IMR-90 (cell line): ENCODE data around the gene FNDC3A. TPM values are rescaled to one million over a fixed set of nuclear protein-coding genes. Genes with fewer than 3 reads are reported as not detected.

Experiments
- ATAC-seq: fragments of 200-7000 bp; cut with Tn5 transposase; 2 replicates; pipeline ENCODE4 v1.9.1; 2020; ENCODE audit warnings: low read depth, mild to moderate bottlenecking, moderate library complexity
- BruUV-seq: library from RNA; stranded (reverse); fragments of 400-500 nt; replicated peaks from 2 replicates; lab custom pipeline; 2021; lab: Mats Ljungman, UMichigan
- CTCF ChIA-PET: fragments of 300-600 bp; formaldehyde crosslinking; extraction: SDS; loops from one replicate; lab custom pipeline; 2021; ENCODE audit warnings: antibody characterized with exemption; lab: Yijun Ruan, JAX
- POLR2A ChIA-PET: fragments of 300-600 bp; sonication (Branson Sonifier 250); formaldehyde crosslinking; loops from one replicate; lab custom pipeline; 2022; ENCODE audit warnings: antibody characterized with exemption; ENCODE audit not compliant: unreplicated experiment; lab: Charles Lee
- DNase-seq: peaks from one replicate; pipeline ENCODE4 v3.0.0; 2013
- H2AFZ ChIP-seq: replicated peaks from 2 replicates; pipeline ENCODE3; 2013; ENCODE audit warnings: low read length, mild to moderate bottlenecking; ENCODE audit not compliant: poor library complexity
- H2AK5ac ChIP-seq: 2 replicates; pipeline ENCODE4 v1.6.1; 2013; ENCODE audit warnings: low read depth, low read length, inconsistent platforms
- H2AK9ac ChIP-seq: replicated peaks from 2 replicates; pipeline ENCODE3; 2013; ENCODE audit warnings: mild to moderate bottlenecking, low read depth, low read length, moderate library complexity; ENCODE audit not compliant: poor library complexity
- H2BK120ac ChIP-seq: 2 replicates; pipeline ENCODE4 v1.6.1; 2013; ENCODE audit warnings: low read depth, low read length, inconsistent platforms
- H2BK15ac ChIP-seq: 3 replicates; pipeline ENCODE4 v1.6.1; 2013; ENCODE audit warnings: low read depth, low read length, inconsistent platforms
- H2BK20ac ChIP-seq: 2 replicates; pipeline ENCODE4 v1.6.1; 2013; ENCODE audit warnings: low read depth, mild to moderate bottlenecking, inconsistent platforms, low read length, moderate library complexity
- H2BK5ac ChIP-seq: 2 replicates; pipeline ENCODE4 v1.6.1; 2013; ENCODE audit warnings: mild to moderate bottlenecking, low read depth, low read length, inconsistent platforms; ENCODE audit not compliant: poor library complexity, severe bottlenecking
- H3K14ac ChIP-seq: replicated peaks from 2 replicates; pipeline ENCODE4 v1.6.1; 2013; ENCODE audit warnings: low read depth, low read length, inconsistent platforms
- H3K18ac ChIP-seq: 2 replicates; pipeline ENCODE4 v1.6.1; 2013; ENCODE audit warnings: low read depth, low read length, control low read depth
- H3K23ac ChIP-seq: 2 replicates; pipeline ENCODE4 v1.6.1; 2013; ENCODE audit warnings: low read depth, low read length, inconsistent platforms
- H3K27ac ChIP-seq: 2 replicates; pipeline ENCODE4 v1.5.1; 2013; ENCODE audit warnings: mild to moderate bottlenecking, control low read depth, low read length; ENCODE audit not compliant: insufficient read depth
- H3K27me3 ChIP-seq: 2 replicates; pipeline ENCODE4 v1.6.1; 2013; ENCODE audit warnings: low read length; ENCODE audit not compliant: control insufficient read depth, insufficient read depth
- H3K36me3 ChIP-seq: 2 replicates; pipeline ENCODE4 v1.6.1; 2013; ENCODE audit warnings: low read length, mixed read lengths; ENCODE audit not compliant: control insufficient read depth, insufficient read depth
- H3K4ac ChIP-seq: 2 replicates; pipeline ENCODE4 v1.6.1; 2013; ENCODE audit warnings: low read depth, low read length, inconsistent platforms
- H3K4me1 ChIP-seq: 2 replicates; pipeline ENCODE4 v1.6.1; 2013; ENCODE audit warnings: low read length, mixed read lengths; ENCODE audit not compliant: control insufficient read depth, insufficient read depth
- H3K4me2 ChIP-seq: 2 replicates; pipeline ENCODE4 v1.6.1; 2013; ENCODE audit warnings: low read depth, mild to moderate bottlenecking, control low read depth, low read length, moderate library complexity
- H3K4me3 ChIP-seq: 2 replicates; pipeline ENCODE4 v1.5.1; 2013; ENCODE audit warnings: low read depth, mild to moderate bottlenecking, control low read depth, low read length, moderate library complexity; ENCODE audit not compliant: insufficient read depth
- H3K56ac ChIP-seq: 2 replicates; pipeline ENCODE4 v1.6.1; 2013; ENCODE audit warnings: low read length, inconsistent platforms; ENCODE audit not compliant: insufficient read depth; ENCODE audit errors: extremely low read depth
- H3K79me1 ChIP-seq, 2 experiments: 2 replicates each; pipeline ENCODE4 v1.6.1; 2013; ENCODE audit warnings: low read length in 2 of 2, inconsistent platforms in 1 of 2, low read depth in 1 of 2
- H3K9ac ChIP-seq: 2 replicates; pipeline ENCODE4 v1.6.1; 2013; ENCODE audit warnings: low read depth, low read length, control low read depth
- H3K9me1 ChIP-seq: 2 replicates; pipeline ENCODE4 v1.6.1; 2013; ENCODE audit warnings: low read length, inconsistent platforms; ENCODE audit not compliant: insufficient read depth
- H3K9me3 ChIP-seq: 2 replicates; pipeline ENCODE4 v1.6.1; 2013; ENCODE audit warnings: low read length; ENCODE audit not compliant: control insufficient read depth, insufficient read depth
- H4K20me1 ChIP-seq: 2 replicates; pipeline ENCODE4 v1.6.1; 2013; ENCODE audit warnings: low read length, inconsistent platforms; ENCODE audit not compliant: insufficient read depth
- H4K5ac ChIP-seq: 2 replicates; pipeline ENCODE4 v1.6.1; 2013; ENCODE audit warnings: mild to moderate bottlenecking, low read depth, low read length, control low read depth
- H4K8ac ChIP-seq, 2 experiments: 2 replicates each; pipeline ENCODE4 v1.6.1; 2013; ENCODE audit warnings: low read depth in 2 of 2, low read length in 2 of 2, control low read depth in 1 of 2, inconsistent platforms in 1 of 2
- H4K91ac ChIP-seq: 2 replicates; pipeline ENCODE4 v1.6.1; 2013; ENCODE audit warnings: low read depth, low read length, inconsistent platforms; ENCODE audit not compliant: insufficient read depth
- FOS ChIP-seq: fragments of 150-350 bp; IDR thresholded peaks from 2 replicates; pipeline ENCODE4 v1.6.1; 2016; ENCODE audit warnings: low read depth, low read length
- RCOR1 ChIP-seq: IDR thresholded peaks from 2 replicates; pipeline ENCODE4 v1.6.1; 2012; ENCODE audit warnings: mild to moderate bottlenecking, low read length, improper control_type of control experiment; ENCODE audit not compliant: insufficient replicate concordance
- WGBS, 2 experiments: methylation state at CpG; one replicate each; pipeline versions ENCODE4 v1.1.5 to v1.1.7; 2013; ENCODE audit warnings: missing lambda C conversion rate in 2 of 2; ENCODE audit not compliant: insufficient read length in 1 of 2; ENCODE audit errors: extremely low coverage in 2 of 2; 5-methylcytosine and 5-hydroxymethylcytosine counted together
- dilution Hi-C: fragments of 300-500 bp; cut with HindIII; formaldehyde crosslinking; loops from one replicate; pipeline ENCODE4 v1.14.3; 2018; ENCODE audit warnings: low sequenced_read_pairs; ENCODE audit not compliant: unreplicated experiment
- in situ Hi-C: fragments of 300-500 bp; cut with MboI; formaldehyde crosslinking; loops from 3 replicates; pipeline ENCODE4 v1.14.3; 2019; ENCODE audit warnings: low sequenced_read_pairs, inconsistent platforms, mixed read lengths
- intact Hi-C: fragments of 100-400 bp; cut with micrococcal nuclease; formaldehyde crosslinking; loops from 2 replicates; pipeline ENCODE4 v1.10.0; 2022
- polyA plus RNA-seq, 3 experiments: library from polyadenylated mRNA; depleted of rRNA; stranded (reverse); fragments of >200 nt; gene quantifications; 2 replicates each; pipeline ENCODE4 v1.2.3, GENCODE V29; 2012; ENCODE audit warnings: low replicate concordance in 1 of 3
- total RNA-seq: library from RNA; depleted of rRNA; stranded (reverse); fragments of >200 nt; gene quantifications from 2 replicates; pipeline ENCODE4 v1.2.3, GENCODE V29; 2012
- TF ChIP-seq, protein P1 (sequence below): conservative IDR thresholded peaks from 2 replicates; pipeline ENCODE4 v1.5.1; 2012; ENCODE audit warnings: mild to moderate bottlenecking, low read depth, low read length, improper control_type of control experiment

Gene FNDC3A
- total and polyA plus RNA-seq, 2 of the 4 experiments (the other 2 are of a cell fraction) = 29.2 to 60.4 TPM

DNA sequence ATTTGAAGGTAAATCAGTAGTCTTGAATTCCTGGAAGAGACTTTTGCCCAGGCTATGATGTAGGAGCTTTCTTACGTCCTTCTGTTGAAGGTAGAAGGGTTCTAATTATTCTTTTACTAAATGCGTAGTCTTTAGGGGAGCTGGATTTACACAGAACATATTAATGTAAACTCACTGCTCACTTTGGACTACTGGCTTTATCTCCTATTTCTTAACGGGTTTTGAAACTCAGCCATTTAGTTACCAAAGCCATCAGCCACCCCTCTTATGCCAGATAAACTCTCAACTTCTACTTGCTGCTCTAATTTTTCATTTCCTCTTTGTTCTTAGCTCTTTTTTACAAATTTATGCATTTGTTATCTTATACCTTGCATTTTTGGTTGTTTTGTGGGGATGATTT lies 81.5 kb downstream of the FNDC3A start:
- Histone ChIP-seq H4K5ac (no peak overlapping the region), H2BK120ac (no peak overlapping the region), H3K18ac (no peak overlapping the region), H4K91ac (no peak overlapping the region), H3K4ac (no peak overlapping the region), H2AK5ac (no peak overlapping the region), H3K27ac (no peak overlapping the region), H3K9me3 (no peaks in the 10 kb centered on the region), H2AFZ (no peak overlapping the region), H2BK5ac (no peak overlapping the region), H3K4me3 (no peak overlapping the region), H3K23ac (no peak overlapping the region), H3K79me1 (peaks cover 42 to 57% of the 10 kb centered on the region in 2 experiments), H3K36me3 (peaks cover 3% of the 10 kb centered on the region; the same call in 1 of the 2 replicates), H3K4me2 (no peak overlapping the region), H2BK15ac (no peak overlapping the region), H3K4me1 (peaks cover 2% of the 10 kb centered on the region; the same call in 1 of the 2 replicates), H4K8ac (no peak overlapping the region), H4K20me1 (peaks cover 15% of the 10 kb centered on the region), H3K56ac (no peak overlapping the region), H3K9ac (no peak overlapping the region), H2BK20ac (no peak overlapping the region), H3K14ac (no peak overlapping the region), H2AK9ac (no peak overlapping the region), H3K9me1 (peaks cover 8% of the 10 kb centered on the region), H3K27me3 (no peaks in the 10 kb centered on the region)
- POLR2A ChIA-PET = no interaction called here
- no TSS peak for BruUV-seq
- no CpG with 5 or more reads among the region's 3 CpGs for WGBS, 2 experiments
- intact Hi-C loops (no loop called here), dilution Hi-C loops (no loop called here), in situ Hi-C loops (no loop called here)
- CTCF ChIA-PET = interaction anchor here (0.7 kb wide), 1 partner anchor 191 kb away, joined by 3 read pairs; no protein-coding TSS in a partner anchor
- ATAC-seq = no peak
- TF ChIP-seq FOS (no peak), RCOR1 (no peak)
- TF ChIP-seq, protein P1, sequence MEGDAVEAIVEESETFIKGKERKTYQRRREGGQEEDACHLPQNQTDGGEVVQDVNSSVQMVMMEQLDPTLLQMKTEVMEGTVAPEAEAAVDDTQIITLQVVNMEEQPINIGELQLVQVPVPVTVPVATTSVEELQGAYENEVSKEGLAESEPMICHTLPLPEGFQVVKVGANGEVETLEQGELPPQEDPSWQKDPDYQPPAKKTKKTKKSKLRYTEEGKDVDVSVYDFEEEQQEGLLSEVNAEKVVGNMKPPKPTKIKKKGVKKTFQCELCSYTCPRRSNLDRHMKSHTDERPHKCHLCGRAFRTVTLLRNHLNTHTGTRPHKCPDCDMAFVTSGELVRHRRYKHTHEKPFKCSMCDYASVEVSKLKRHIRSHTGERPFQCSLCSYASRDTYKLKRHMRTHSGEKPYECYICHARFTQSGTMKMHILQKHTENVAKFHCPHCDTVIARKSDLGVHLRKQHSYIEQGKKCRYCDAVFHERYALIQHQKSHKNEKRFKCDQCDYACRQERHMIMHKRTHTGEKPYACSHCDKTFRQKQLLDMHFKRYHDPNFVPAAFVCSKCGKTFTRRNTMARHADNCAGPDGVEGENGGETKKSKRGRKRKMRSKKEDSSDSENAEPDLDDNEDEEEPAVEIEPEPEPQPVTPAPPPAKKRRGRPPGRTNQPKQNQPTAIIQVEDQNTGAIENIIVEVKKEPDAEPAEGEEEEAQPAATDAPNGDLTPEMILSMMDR = no peak
- no peak for DNase-seq
